ENCODE measurements around the gene COX4I1.

- TF ChIP-seq TBP (IDR thresholded peaks at IDR 0.05; ENCODE audit: low read depth, low read length) (no peak), TAF1 (IDR thresholded peaks at IDR 0.05; ENCODE audit: low read depth, low read length) (no peak), GABPA (IDR thresholded peaks at IDR 0.05; ENCODE audit: borderline replicate concordance, insufficient read depth, low read length) (no peak), EP300 (IDR thresholded peaks at IDR 0.05; ENCODE audit: borderline replicate concordance in 1 of 2, low read depth in 2 of 2, low read length in 2 of 2) (no peak), EZH2 (IDR thresholded peaks at IDR 0.05; ENCODE audit: low read depth, low read length, severe bottlenecking) (no peak), POLR2A (IDR thresholded peaks at IDR 0.05; ENCODE audit: control extremely low read depth in 1 of 2, low read depth in 2 of 2, low read length in 2 of 2) (no peak), RAD21 (IDR thresholded peaks at IDR 0.05 in 1 of 2, conservative IDR thresholded peaks at IDR 0.05 in 1 of 2; ENCODE audit: low read depth in 2 of 2, low read length in 2 of 2) (no peak), CHD2 (IDR thresholded peaks at IDR 0.05; ENCODE audit: low read length) (no peak)
- TF ChIP-seq, protein P1, sequence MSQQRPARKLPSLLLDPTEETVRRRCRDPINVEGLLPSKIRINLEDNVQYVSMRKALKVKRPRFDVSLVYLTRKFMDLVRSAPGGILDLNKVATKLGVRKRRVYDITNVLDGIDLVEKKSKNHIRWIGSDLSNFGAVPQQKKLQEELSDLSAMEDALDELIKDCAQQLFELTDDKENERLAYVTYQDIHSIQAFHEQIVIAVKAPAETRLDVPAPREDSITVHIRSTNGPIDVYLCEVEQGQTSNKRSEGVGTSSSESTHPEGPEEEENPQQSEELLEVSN (IDR thresholded peaks at IDR 0.05): no peak
These were observed 13.6 kb upstream of the COX4I1 start for GRCh38 chr16:85785927-85786326.
